Neural cell (in vitro differentiated cells): ENCODE data around the gene EIF2B4. TPM values are rescaled to one million over a fixed set of nuclear protein-coding genes. Genes with fewer than 3 reads are reported as not detected.

Experiments
- H2AFZ ChIP-seq: fragments of 200-600, 300-800 bp; sonication (generic), shearing (Covaris generic); 2 replicates; pipeline ENCODE4 v1.6.0; 2014; ENCODE audit warnings: low read depth, mild to moderate bottlenecking, antibody characterized with exemption, low read length, moderate library complexity
- H3F3A ChIP-seq: fragments of 200-600 bp; shearing (Covaris generic); 2 replicates; pipeline ENCODE4 v1.6.1; 2016; ENCODE audit warnings: mild to moderate bottlenecking, moderate library complexity, mixed read lengths, antibody characterized with exemption, low read length; ENCODE audit not compliant: insufficient read depth, poor library complexity, severe bottlenecking
- H3K27ac ChIP-seq: fragments of 200-600, 300-800 bp; sonication (generic), shearing (Covaris generic); 2 replicates; pipeline ENCODE4 v1.5.1; 2014; ENCODE audit warnings: mild to moderate bottlenecking, low read length, moderate library complexity
- H3K27me3 ChIP-seq: fragments of 300-800, 200-600 bp; sonication (generic), shearing (Covaris generic); 2 replicates; pipeline ENCODE4 v1.6.0; 2014; ENCODE audit warnings: mild to moderate bottlenecking, low read depth, low read length, moderate library complexity; ENCODE audit not compliant: insufficient read depth
- H3K36me3 ChIP-seq: fragments of 300-800, 200-600 bp; sonication (generic), shearing (Covaris generic); 2 replicates; pipeline ENCODE4 v1.5.1; 2014; ENCODE audit warnings: mild to moderate bottlenecking, antibody characterized with exemption, low read length, moderate library complexity; ENCODE audit not compliant: insufficient read depth
- H3K4me2 ChIP-seq: fragments of 300-800, 200-600 bp; sonication (generic), shearing (Covaris generic); 2 replicates; pipeline ENCODE4 v1.6.0; 2014; ENCODE audit warnings: mild to moderate bottlenecking, low read length
- H3K4me3 ChIP-seq: fragments of 300-800, 200-600 bp; sonication (generic), shearing (Covaris generic); 2 replicates; pipeline ENCODE4 v1.5.1; 2014; ENCODE audit warnings: mild to moderate bottlenecking, low read length, moderate library complexity
- H3K79me2 ChIP-seq: fragments of 200-600 bp; shearing (Covaris generic); replicated peaks from 2 replicates; pipeline ENCODE4 v1.6.0; 2014; ENCODE audit warnings: mild to moderate bottlenecking, low read length, moderate library complexity; ENCODE audit not compliant: insufficient read depth
- H3K9ac ChIP-seq: fragments of 300-800, 200-600 bp; sonication (generic), shearing (Covaris generic); 2 replicates; pipeline ENCODE4 v1.6.1; 2016; ENCODE audit warnings: mild to moderate bottlenecking, low read length, mixed read lengths
- H3K9me2 ChIP-seq: fragments of 200-600 bp; shearing (Covaris generic); 2 replicates; pipeline ENCODE4 v1.6.1; 2016; ENCODE audit warnings: mild to moderate bottlenecking, low read length, mixed read lengths; ENCODE audit not compliant: insufficient read depth
- H3K9me3 ChIP-seq: fragments of 200-600, 300-800 bp; sonication (generic), shearing (Covaris generic); 2 replicates; pipeline ENCODE4 v1.6.1; 2016; ENCODE audit warnings: mild to moderate bottlenecking, mixed run types, low read length, moderate library complexity, mixed read lengths
- H4K20me1 ChIP-seq: fragments of 200-600 bp; shearing (Covaris generic); 2 replicates; pipeline ENCODE4 v1.6.1; 2016; ENCODE audit warnings: mild to moderate bottlenecking, mixed run types; ENCODE audit not compliant: insufficient read depth
- EP300 ChIP-seq: fragments of 450-650 bp; conservative IDR thresholded peaks from 2 replicates; pipeline ENCODE4 v1.6.1; 2014; ENCODE audit warnings: antibody characterized with exemption, mild to moderate bottlenecking, moderate library complexity; ENCODE audit not compliant: poor library complexity, severe bottlenecking
- EZH2 ChIP-seq: fragments of 200-600, 300-800 bp; shearing (Covaris generic), sonication (generic); IDR thresholded peaks from 2 replicates; pipeline ENCODE4 v1.6.1; 2014; ENCODE audit warnings: antibody characterized with exemption, low read length, borderline replicate concordance, mild to moderate bottlenecking; ENCODE audit not compliant: insufficient read depth, poor library complexity, severe bottlenecking
- MXI1 ChIP-seq: fragments of 450-650 bp; conservative IDR thresholded peaks from 2 replicates; pipeline ENCODE4 v1.6.1; 2014; ENCODE audit warnings: antibody characterized with exemption, mild to moderate bottlenecking; ENCODE audit not compliant: poor library complexity, severe bottlenecking
- POLR2AphosphoS5 ChIP-seq: IDR thresholded peaks from 2 replicates; pipeline ENCODE4 v1.6.1; 2012
- RAD21 ChIP-seq: fragments of 450-650 bp; conservative IDR thresholded peaks from 2 replicates; pipeline ENCODE4 v1.6.1; 2014; ENCODE audit warnings: antibody characterized with exemption, mild to moderate bottlenecking, moderate library complexity
- REST ChIP-seq: IDR thresholded peaks from 2 replicates; pipeline ENCODE4 v1.6.1; 2012; ENCODE audit warnings: borderline replicate concordance
- SMC3 ChIP-seq: fragments of 450-650 bp; conservative IDR thresholded peaks from 2 replicates; pipeline ENCODE4 v1.6.1; 2014; ENCODE audit warnings: antibody characterized with exemption, mild to moderate bottlenecking, moderate library complexity; ENCODE audit not compliant: poor library complexity
- TAF1 ChIP-seq: IDR thresholded peaks from 2 replicates; pipeline ENCODE4 v1.6.1; 2012; ENCODE audit warnings: low read depth
- polyA plus RNA-seq: library from polyadenylated mRNA; depleted of rRNA; stranded (reverse); fragments of >200 nt; gene quantifications from 2 replicates; pipeline ENCODE4 v1.2.3, GENCODE V29; 2014
- TF ChIP-seq, protein P1 (sequence below): fragments of 450-650 bp; IDR thresholded peaks from 2 replicates; pipeline ENCODE4 v1.5.1; 2014; ENCODE audit warnings: antibody characterized with exemption, mild to moderate bottlenecking, moderate library complexity; ENCODE audit not compliant: poor library complexity, severe bottlenecking

Gene EIF2B4
- polyA plus RNA-seq, 1 donor from 2014 or later = 43.7 TPM

- Histone ChIP-seq H2AFZ (no peak overlapping the region), H3K9me3 (no peaks in the 10 kb centered on the region), H3F3A (no peaks in the 10 kb centered on the region), H3K27ac (peak overlapping the region; percentile 69), H4K20me1 (no peaks in the 10 kb centered on the region), H3K4me2 (peak overlapping the region; percentile 91), H3K27me3 (no peaks in the 10 kb centered on the region), H3K79me2 (peaks cover 12% of the 10 kb centered on the region), H3K9ac (peak overlapping the region; percentile 84), H3K36me3 (no peaks in the 10 kb centered on the region), H3K4me3 (peak overlapping the region; percentile 72), H3K9me2 (no peaks in the 10 kb centered on the region)
- TF ChIP-seq EP300 = no peak
- no peak for TF ChIP-seq SMC3
- no peak for TF ChIP-seq MXI1
- TF ChIP-seq TAF1 = no peak
- no peak for TF ChIP-seq POLR2AphosphoS5
- TF ChIP-seq EZH2 = no peak
Measured at GRCh38 chr2:27379383-27379835, 9.3 kb upstream of the EIF2B4 start.

- peak overlapping the region; percentile 84 for H3K9ac ChIP-seq
- peak overlapping the region; percentile 72 for H3K4me3 ChIP-seq
- TF ChIP-seq RAD21 (no peak), REST (no peak), EP300 (no peak), SMC3 (no peak), EZH2 (no peak), TAF1 (no peak), POLR2AphosphoS5 (no peak), MXI1 (no peak)
- TF ChIP-seq, protein P1, sequence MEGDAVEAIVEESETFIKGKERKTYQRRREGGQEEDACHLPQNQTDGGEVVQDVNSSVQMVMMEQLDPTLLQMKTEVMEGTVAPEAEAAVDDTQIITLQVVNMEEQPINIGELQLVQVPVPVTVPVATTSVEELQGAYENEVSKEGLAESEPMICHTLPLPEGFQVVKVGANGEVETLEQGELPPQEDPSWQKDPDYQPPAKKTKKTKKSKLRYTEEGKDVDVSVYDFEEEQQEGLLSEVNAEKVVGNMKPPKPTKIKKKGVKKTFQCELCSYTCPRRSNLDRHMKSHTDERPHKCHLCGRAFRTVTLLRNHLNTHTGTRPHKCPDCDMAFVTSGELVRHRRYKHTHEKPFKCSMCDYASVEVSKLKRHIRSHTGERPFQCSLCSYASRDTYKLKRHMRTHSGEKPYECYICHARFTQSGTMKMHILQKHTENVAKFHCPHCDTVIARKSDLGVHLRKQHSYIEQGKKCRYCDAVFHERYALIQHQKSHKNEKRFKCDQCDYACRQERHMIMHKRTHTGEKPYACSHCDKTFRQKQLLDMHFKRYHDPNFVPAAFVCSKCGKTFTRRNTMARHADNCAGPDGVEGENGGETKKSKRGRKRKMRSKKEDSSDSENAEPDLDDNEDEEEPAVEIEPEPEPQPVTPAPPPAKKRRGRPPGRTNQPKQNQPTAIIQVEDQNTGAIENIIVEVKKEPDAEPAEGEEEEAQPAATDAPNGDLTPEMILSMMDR = no peak
Measured at GRCh38 chr2:27378809-27379290, 8.7 kb upstream of the EIF2B4 start.

More at GRCh38 chr2:27378809-27379290, 8.7 kb upstream of the EIF2B4 start:
- Histone ChIP-seq H3K36me3 (no peaks in the 10 kb centered on the region), H3K4me2 (peak overlapping the region; percentile 91), H2AFZ (no peak overlapping the region), H4K20me1 (no peaks in the 10 kb centered on the region), H3K9me2 (no peaks in the 10 kb centered on the region), H3K27ac (no peak overlapping the region), H3F3A (no peaks in the 10 kb centered on the region), H3K79me2 (peaks cover 12% of the 10 kb centered on the region), H3K27me3 (no peaks in the 10 kb centered on the region), H3K9me3 (no peaks in the 10 kb centered on the region)
